GM10266 (cell line): ENCODE data around the gene FAM50B.

ENCODE experiments used
- DNase-seq: peaks from one replicate; pipeline ENCODE4 v3.0.0; 2012; ENCODE audit errors: extremely low spot score
- CTCF ChIP-seq: IDR thresholded peaks from 2 replicates; pipeline ENCODE4 v1.5.1; 2012; ENCODE audit warnings: mild to moderate bottlenecking, low read depth; ENCODE audit not compliant: control insufficient read depth, insufficient read depth; ENCODE audit errors: missing control alignments

The FAM50B gene

GRCh38 chr6:3848925-3849605 is at the start of gene FAM50B:
Gene FAM50B (plus strand): TSS chr6:3849373. CDS start chr6:3849812, 439 bp downstream.
- peak; percentile 90 for DNase-seq
- TF ChIP-seq CTCF = peak; percentile 83

- DNase-seq = no peak
- no peak for TF ChIP-seq CTCF
Measured at GRCh38 chr6:3799719-3800118, 49.5 kb upstream of the FAM50B start.

DNA sequence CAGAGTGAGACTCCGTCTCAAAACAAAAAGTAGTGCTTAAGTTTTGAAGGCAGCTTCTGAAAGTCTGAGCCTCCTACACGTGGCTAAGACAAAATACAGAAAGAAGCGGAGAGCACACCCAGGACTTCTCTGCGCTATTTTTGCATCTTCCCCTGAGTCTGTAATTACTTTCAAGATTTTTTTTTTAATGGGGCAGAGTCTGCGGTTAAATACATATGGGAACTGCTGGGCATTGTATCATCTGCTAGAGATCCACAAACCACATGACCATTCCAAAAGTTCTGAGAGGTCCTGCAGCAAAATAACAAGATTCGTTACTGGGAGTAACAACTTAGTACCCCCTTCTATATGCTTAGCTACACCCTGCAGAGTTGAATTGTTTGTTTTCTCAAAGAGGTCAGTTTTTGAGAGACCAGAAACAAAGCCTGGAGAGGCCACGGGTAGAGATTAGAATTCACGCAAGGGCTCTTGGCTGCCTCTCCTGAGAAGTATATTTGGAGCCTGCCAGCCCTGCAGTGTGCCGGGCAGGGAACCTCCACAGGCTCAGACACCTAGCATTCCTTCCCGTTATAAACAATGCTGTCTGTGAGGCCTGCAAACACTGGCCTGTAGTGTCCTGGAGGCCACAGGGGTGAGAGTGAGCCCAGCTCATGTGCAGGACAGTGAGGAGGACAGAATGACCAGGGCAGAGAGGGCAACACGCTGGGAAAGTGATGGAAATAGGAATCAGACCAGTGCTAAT is 48.2 kb upstream of the FAM50B start:
- no peak for TF ChIP-seq CTCF
- no peak for DNase-seq

- no peak for TF ChIP-seq CTCF
- DNase-seq = no peak
Measured at GRCh38 chr6:3801960-3802359, 47.2 kb upstream of the FAM50B start.

DNA sequence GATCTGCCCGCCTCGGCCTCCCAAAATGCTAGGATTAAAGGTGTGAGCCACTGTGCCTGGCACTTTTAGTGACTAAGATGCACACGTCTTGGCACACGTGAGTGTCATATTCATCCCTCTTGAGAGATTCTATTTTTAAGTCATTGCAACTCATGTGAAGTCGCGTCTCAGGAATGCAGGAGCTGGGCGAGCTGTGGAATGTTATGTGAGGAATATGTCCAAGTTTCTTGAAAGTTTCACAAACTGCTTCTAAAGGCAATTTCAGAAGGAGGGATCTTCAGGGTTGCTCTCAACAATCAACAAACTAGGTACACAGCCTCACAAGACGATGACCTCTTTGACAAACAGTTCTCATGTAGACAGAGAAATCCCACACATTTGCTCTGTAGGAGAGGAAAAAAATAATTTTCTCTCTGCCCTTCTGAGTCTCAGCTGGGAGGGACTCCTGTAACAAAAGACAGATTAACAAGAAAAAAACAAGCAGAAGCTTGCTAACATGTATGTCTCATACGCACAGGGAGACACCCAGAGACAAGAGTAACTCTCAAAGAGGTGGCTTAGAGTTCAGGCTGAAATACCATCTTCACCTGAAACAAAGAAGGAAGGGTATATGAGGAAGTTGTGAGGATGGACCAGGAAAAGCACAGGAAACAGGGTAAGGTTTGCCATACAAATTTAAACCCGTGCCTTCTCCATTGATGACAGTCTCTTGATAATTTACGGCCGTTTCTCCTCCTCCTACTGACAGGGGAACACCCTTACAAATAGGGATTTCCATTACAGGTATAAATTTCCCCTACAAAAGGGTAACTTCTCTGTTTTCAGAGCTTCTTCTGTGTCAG is 45.3 kb upstream of the FAM50B start:
- DNase-seq = peak; percentile 55
- no peak for TF ChIP-seq CTCF

DNA sequence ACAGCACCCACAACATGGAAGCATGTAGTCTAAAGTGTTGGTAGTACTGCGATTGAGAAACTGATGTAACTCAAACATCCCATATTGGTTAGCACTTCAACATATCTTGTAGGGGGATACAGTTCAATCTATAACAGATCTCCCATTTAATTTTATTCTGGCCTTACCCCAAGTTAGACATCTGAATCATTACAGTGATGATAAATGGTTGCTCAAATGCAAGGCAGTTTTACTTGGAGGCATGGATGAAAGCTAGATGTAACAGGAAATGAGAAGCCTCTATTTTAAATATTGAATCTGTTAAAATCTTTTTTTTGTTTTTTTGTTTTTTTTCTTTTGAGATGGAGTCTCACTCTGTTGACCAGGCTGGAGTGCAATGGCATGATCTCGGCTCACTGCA is 44.2 kb upstream of the FAM50B start:
- no peak for TF ChIP-seq CTCF
- DNase-seq = no peak
